Astrocyte of the cerebellum (primary cell): Measurements from ENCODE around the gene STK17A.
"Not testable (repeated sequence)": the region's sequence is repeated elsewhere in the genome, so short reads cannot be mapped to it uniquely, and the experiment has no call there.

Experiments
- DNase-seq: peaks from one replicate; pipeline ENCODE4 v3.0.0-alpha.2; 2011; ENCODE audit warnings: low read depth
- H3K4me3 ChIP-seq: 2 replicates; pipeline ENCODE4 v1.5.1; 2011; ENCODE audit warnings: mild to moderate bottlenecking, low read depth, low read length, moderate library complexity
- in situ Hi-C: cut with HindIII; loops from 2 replicates; pipeline ENCODE4 v1.10.0; 2017; ENCODE audit warnings: low sequenced_read_pairs
- TF ChIP-seq, protein P1 (sequence below): IDR thresholded peaks from 2 replicates; pipeline ENCODE4 v1.5.1; 2012; ENCODE audit warnings: low read length, low read depth, moderate library complexity, mild to moderate bottlenecking; ENCODE audit errors: missing control alignments

Gene STK17A

DNA sequence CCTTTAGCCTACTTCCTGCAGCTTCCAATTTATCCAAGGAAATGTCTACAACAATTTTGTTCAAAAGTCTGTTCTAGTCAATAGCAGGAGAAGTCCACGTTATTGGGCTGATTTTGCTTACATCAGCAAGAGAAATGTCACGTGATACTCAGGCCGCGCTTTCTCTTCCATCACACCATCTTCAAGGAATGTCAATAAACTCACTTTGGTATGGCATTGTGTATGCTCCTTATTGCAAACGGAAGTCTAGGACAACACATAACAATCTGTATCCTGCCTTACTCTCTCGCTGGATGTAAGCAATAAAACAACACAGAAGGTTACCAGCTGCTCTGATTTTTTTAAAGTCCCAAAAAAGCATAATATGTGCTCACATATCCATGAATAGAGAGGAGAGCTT lies 17.1 kb upstream of the STK17A start:
- TF ChIP-seq, protein P1, sequence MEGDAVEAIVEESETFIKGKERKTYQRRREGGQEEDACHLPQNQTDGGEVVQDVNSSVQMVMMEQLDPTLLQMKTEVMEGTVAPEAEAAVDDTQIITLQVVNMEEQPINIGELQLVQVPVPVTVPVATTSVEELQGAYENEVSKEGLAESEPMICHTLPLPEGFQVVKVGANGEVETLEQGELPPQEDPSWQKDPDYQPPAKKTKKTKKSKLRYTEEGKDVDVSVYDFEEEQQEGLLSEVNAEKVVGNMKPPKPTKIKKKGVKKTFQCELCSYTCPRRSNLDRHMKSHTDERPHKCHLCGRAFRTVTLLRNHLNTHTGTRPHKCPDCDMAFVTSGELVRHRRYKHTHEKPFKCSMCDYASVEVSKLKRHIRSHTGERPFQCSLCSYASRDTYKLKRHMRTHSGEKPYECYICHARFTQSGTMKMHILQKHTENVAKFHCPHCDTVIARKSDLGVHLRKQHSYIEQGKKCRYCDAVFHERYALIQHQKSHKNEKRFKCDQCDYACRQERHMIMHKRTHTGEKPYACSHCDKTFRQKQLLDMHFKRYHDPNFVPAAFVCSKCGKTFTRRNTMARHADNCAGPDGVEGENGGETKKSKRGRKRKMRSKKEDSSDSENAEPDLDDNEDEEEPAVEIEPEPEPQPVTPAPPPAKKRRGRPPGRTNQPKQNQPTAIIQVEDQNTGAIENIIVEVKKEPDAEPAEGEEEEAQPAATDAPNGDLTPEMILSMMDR, result no peak
- no peak for DNase-seq
- in situ Hi-C loops, result no loop called here
- no peak overlapping the region for H3K4me3 ChIP-seq

DNA sequence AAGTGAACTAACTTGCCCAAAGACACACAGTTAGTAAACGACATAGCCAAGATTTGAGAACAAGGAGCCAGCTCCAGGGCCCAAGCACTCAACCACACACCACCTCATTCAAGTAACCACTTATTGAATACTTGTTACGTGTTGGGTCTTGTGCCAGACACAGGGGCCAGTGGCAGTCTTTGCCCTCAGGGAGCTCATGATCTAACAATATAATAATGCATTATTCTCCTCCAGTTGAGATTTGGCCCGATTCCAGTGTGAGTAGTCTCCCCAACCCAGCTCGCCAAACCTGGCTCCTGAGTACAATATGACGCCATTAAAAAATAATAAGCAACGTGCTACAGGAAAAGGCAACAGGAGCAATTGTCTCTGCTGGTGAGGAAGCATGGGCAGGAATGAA lies 14.4 kb upstream of the STK17A start:
- no peak overlapping the region for H3K4me3 ChIP-seq
- in situ Hi-C loops, result no loop called here
- TF ChIP-seq, protein P1, result no peak
- peak; percentile 70 for DNase-seq

DNA sequence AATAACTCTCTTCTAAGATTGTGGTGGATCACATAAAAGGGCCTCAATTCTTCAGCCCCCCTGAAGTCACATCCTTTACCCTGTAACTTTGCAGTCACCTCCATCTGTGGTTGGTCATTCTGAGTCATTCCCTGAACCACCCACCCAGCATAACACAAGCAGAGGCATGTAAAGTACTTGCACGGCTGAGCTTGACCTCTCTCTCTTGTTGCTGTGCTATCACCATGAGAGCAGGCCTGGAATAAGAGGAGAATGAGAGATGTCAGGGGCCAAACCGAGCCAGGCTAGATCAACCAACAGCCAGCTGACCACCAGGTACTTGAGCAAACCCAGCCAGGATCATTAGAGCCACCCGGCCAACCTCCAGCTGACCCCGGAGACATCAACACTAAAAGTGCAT lies 13.5 kb upstream of the STK17A start:
- TF ChIP-seq, protein P1, result no peak
- DNase-seq, result no peak
- in situ Hi-C loops, result no loop called here
- H3K4me3 ChIP-seq, result no peak overlapping the region

DNA sequence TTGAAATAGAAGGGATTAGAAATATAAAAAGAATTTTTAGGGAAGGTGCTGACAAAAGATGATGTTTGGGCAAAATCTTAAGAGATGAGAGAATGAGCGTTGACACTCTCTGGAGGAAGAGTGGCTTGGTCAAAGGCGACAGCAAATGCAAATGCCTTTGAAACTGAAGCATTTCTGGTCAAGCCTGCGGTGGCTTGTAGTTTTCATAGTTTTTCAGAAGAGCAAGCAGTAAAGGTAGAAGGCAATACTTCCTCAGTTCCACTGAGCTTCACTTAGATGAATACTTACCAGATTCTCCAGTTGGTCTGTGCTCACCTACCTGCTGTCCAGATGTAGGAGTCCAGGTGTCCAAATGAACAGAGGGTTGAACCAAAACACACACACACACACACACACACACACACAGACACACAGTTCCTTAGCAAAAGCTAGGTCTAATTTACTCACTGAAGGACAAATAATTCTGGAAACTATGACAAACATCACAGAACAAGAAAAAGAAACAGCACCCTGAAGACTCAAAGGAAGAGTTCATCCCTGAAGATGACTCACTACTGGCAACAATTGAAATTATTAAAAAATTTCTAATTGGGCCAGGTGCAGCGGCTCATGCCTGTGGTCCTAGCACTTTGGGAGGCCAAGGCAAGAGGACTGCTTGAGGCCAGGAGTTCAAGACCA lies 12.1 kb upstream of the STK17A start:
- TF ChIP-seq, protein P1, result no peak

DNA sequence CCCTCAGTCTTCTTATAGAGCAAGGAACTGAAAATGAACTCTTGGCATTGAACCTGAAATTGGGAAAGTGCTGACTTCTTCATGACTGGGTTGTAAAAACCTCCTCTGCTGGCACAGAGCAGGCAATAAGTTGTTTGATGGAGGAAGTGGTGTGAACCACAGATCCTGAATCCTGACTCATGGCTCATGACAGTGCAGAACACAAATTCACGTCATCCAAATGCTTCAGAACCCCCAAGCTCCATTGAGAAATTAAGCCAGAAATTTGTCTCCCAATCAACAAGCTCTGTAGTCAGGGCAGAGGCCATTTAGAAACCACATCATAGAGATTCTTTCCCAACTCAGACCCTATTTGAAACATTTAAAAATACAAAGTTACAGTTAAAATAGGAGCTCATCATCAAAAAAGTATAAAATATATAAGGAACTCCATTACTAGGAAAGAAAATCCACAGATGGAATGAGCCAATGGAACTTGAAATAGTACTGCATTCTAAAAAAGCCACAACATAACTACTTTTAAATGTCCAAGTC lies 10.3 kb upstream of the STK17A start:
- in situ Hi-C loops, result no loop called here
- TF ChIP-seq, protein P1, result no peak
- H3K4me3 ChIP-seq, result no peak overlapping the region
- DNase-seq, result peak; percentile 100

More for the DNA sequence above, 12.1 kb upstream of the STK17A start:
- in situ Hi-C loops, result no loop called here
- DNase-seq, result no peak
- no peak overlapping the region for H3K4me3 ChIP-seq

DNA sequence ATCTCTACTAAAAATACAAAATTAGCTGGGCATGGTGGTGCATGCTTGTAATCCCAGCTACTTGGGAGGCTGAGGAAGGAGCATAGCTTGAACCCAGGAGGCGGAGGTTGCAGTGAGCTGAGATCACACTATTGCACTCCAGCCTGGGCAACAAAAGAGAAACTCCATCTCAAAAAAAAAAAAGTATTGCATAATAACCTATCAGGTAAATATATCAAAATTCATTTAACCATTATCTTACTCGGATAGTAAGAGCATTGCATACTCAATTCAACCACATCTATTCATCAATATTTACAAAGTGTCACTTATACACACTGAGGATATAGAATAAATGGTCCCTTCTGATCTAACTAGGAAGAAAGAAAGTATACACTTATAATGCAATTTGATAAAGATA lies 9.1 kb upstream of the STK17A start:
- H3K4me3 ChIP-seq, in situ Hi-C loops, DNase-seq: not testable (repeated sequence)

DNA sequence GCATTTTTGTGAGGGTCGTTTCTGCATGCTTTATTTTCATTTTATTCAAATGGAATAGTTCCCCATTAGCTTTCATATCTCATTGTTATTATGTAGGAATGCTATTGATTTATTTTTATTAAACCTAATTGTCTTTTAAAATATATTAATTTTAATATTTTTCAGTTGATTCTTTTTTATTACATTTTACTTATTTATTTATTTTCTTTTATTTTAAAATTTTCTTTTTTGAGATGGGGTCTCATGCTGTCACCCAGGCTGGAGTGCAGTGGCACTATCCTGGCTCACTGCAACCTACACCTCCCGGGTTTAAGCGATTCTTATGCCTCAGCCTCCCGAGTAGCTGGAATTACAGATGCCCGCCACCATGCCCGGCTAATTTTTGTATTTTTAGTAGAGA lies 7.4 kb upstream of the STK17A start:
- in situ Hi-C loops, result no loop called here
- TF ChIP-seq, protein P1, result no peak
- H3K4me3 ChIP-seq, result no peak overlapping the region
- no peak for DNase-seq
